Endodermal cell (in vitro differentiated cells): Measurements from ENCODE around the gene ADAMTSL4. TPM values are rescaled to one million over a fixed set of nuclear protein-coding genes. Genes with fewer than 3 reads are reported as not detected.
"Not testable (repeated sequence)": the region's sequence is repeated elsewhere in the genome, so short reads cannot be mapped to it uniquely, and the experiment has no call there.

ENCODE experiments used
- DNase-seq: peaks from one replicate; pipeline ENCODE4 v3.0.0-alpha.2; 2017
- H3K27ac ChIP-seq: 2 replicates; pipeline ENCODE4 v1.5.1; 2013; ENCODE audit warnings: mild to moderate bottlenecking, low read depth, low read length, moderate library complexity
- H3K27me3 ChIP-seq: 2 replicates; pipeline ENCODE4 v1.6.1; 2013; ENCODE audit warnings: mild to moderate bottlenecking, low read length, moderate library complexity; ENCODE audit not compliant: insufficient read depth, control insufficient read depth, poor library complexity, severe bottlenecking
- H3K36me3 ChIP-seq: 2 replicates; pipeline ENCODE4 v1.7.0; 2013; ENCODE audit warnings: mild to moderate bottlenecking, low read length, moderate library complexity; ENCODE audit not compliant: control insufficient read depth, insufficient read depth
- H3K4me1 ChIP-seq: one replicate; pipeline ENCODE4 v1.7.0; 2013; ENCODE audit warnings: low read length; ENCODE audit not compliant: control insufficient read depth, insufficient read depth
- H3K4me3 ChIP-seq: 2 replicates; pipeline ENCODE4 v1.5.1; 2013; ENCODE audit warnings: mild to moderate bottlenecking, low read length, moderate library complexity
- H3K9ac ChIP-seq: 2 replicates; pipeline ENCODE4 v1.6.1; 2013; ENCODE audit warnings: mild to moderate bottlenecking, low read length, moderate library complexity; ENCODE audit not compliant: poor library complexity, severe bottlenecking; ENCODE audit errors: extremely low read depth
- H3K9me3 ChIP-seq: 2 replicates; pipeline ENCODE4 v1.6.1; 2013; ENCODE audit warnings: mild to moderate bottlenecking, low read length, moderate library complexity; ENCODE audit not compliant: control insufficient read depth
- H3K27ac Mint-ChIP-seq: 2 replicates; pipeline ENCODE4 v1.8.0; 2020; ENCODE audit warnings: mixed read lengths
- H3K27me3 Mint-ChIP-seq: 2 replicates; pipeline ENCODE4 v1.8.0; 2021; ENCODE audit warnings: mild to moderate bottlenecking, mixed read lengths; ENCODE audit not compliant: insufficient read depth
- H3K36me3 Mint-ChIP-seq: 2 replicates; pipeline ENCODE4 v1.8.0; 2020; ENCODE audit warnings: low read depth, mixed read lengths
- H3K4me1 Mint-ChIP-seq: 2 replicates; pipeline ENCODE4 v1.8.0; 2020; ENCODE audit warnings: mixed read lengths
- H3K4me3 Mint-ChIP-seq: 2 replicates; pipeline ENCODE4 v1.8.0; 2020; ENCODE audit warnings: mild to moderate bottlenecking, moderate library complexity, mixed read lengths
- H3K9me3 Mint-ChIP-seq: 2 replicates; pipeline ENCODE4 v1.8.0; 2020; ENCODE audit warnings: mild to moderate bottlenecking, mixed read lengths
- WGBS, 2 experiments: methylation state at CpG; one replicate each; pipeline versions ENCODE4 v1.1.5 to v1.1.7; 2013; ENCODE audit warnings: missing lambda C conversion rate in 2 of 2, mixed read lengths in 1 of 2; ENCODE audit not compliant: insufficient coverage in 1 of 2, insufficient read length in 1 of 2; 5-methylcytosine and 5-hydroxymethylcytosine counted together
- total RNA-seq, 2 donors: library from RNA; stranded (reverse); fragmentation: NEBNext Ultra II Directional in 1 of 2; extraction: Animal tissue kit (Norgen Biotek cat#: 25700) in 1 of 2; gene quantifications; 2 replicates in 1 of 2; 3 replicates in 1 of 2; pipeline ENCODE4 v1.2.1, GENCODE V29; 2021
- TF ChIP-seq, protein P1 (sequence below): fragments of 200-600 bp; sonication (generic); conservative IDR thresholded peaks from 2 replicates; pipeline ENCODE4 v1.5.0; 2021; ENCODE audit warnings: antibody characterized with exemption, mild to moderate bottlenecking

ADAMTSL4 gene
- total RNA-seq, 2 donors from 2014 or later = 3.7 to 3.9 TPM

DNA sequence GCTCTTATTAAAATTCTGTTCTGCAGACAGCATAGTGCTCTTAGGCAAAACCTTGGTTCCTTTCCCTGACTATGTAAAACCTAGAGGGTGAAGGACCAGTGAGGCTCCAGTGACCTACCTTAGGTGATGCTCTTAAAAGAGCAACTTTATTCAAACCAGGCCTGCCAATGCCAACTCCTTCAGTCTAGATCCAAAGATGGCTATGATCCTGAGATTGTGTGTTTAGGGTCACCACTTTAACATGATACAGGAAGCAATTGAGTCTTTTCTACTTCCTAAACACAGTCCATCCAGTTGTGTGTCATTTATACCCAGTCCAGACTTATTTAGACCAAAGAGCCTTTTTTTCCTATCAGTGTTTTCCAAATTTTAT is 19.4 kb downstream of the ADAMTSL4 start:
- Histone ChIP-seq H3K27ac (peak overlapping the region; percentile 99), H3K36me3 (peaks cover 28% of the 10 kb centered on the region), H3K4me3 (peak overlapping the region; percentile 64), H3K27me3 (no peaks in the 10 kb centered on the region), H3K9ac (peak overlapping the region; percentile 52), H3K9me3 (no peaks in the 10 kb centered on the region), H3K4me1 (peaks cover 4% of the 10 kb centered on the region)
- Mint-ChIP-seq H3K36me3 (peaks cover 35% of the 10 kb centered on the region), H3K4me1 (peaks cover 40% of the 10 kb centered on the region), H3K4me3 (peak overlapping the region; percentile 45), H3K9me3 (no peaks in the 10 kb centered on the region), H3K27me3 (no peaks in the 10 kb centered on the region), H3K27ac (peak overlapping the region; percentile 95)
- DNase-seq = no peak
- TF ChIP-seq, protein P1, sequence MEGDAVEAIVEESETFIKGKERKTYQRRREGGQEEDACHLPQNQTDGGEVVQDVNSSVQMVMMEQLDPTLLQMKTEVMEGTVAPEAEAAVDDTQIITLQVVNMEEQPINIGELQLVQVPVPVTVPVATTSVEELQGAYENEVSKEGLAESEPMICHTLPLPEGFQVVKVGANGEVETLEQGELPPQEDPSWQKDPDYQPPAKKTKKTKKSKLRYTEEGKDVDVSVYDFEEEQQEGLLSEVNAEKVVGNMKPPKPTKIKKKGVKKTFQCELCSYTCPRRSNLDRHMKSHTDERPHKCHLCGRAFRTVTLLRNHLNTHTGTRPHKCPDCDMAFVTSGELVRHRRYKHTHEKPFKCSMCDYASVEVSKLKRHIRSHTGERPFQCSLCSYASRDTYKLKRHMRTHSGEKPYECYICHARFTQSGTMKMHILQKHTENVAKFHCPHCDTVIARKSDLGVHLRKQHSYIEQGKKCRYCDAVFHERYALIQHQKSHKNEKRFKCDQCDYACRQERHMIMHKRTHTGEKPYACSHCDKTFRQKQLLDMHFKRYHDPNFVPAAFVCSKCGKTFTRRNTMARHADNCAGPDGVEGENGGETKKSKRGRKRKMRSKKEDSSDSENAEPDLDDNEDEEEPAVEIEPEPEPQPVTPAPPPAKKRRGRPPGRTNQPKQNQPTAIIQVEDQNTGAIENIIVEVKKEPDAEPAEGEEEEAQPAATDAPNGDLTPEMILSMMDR = no peak

DNA sequence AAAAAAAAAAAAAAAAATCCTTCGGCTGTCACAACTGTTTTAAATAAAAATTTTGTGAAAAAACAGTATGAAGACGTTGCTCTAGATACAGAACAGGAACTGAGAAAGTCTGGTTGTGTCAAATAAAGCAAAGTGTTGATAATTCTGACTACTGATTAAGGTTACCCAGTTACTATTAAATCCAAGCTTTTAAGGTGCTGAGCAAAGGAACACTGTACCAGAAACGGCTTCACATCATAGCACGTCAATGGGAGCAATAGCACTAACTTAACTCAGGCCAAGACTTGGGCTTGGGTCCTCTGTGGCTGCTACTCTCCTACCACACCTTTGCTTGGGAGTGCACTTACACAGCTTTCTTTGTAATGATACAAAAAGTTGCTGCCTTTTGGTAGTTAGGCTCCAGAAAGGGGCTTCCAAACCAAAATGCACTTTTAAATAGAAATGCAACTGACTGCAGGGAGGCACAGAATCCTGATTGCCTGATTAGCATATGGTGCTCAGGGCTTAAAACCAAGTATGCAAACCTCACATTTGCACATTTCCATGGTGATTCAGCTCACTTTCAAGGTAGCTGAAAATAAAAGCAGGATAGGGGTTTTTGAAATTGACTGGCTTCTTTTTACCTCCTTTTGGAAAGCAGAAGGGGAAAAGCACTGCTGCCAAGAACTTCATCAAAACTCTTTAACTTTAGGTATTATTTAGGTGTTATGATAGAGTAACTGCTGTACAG is 23.9 kb downstream of the ADAMTSL4 start:
- H3K36me3 Mint-ChIP-seq = peaks cover 77% of the 10 kb centered on the region
- Histone ChIP-seq H3K27ac (no peak overlapping the region), H3K9ac (no peak overlapping the region), H3K36me3 (peaks cover 71% of the 10 kb centered on the region), H3K9me3 (no peaks in the 10 kb centered on the region), H3K4me3 (no peak overlapping the region), H3K27me3 (no peaks in the 10 kb centered on the region), H3K4me1 (peaks cover 11% of the 10 kb centered on the region)
- H3K27ac Mint-ChIP-seq = peak overlapping the region; percentile 68
- peaks cover 43% of the 10 kb centered on the region for H3K4me1 Mint-ChIP-seq
- TF ChIP-seq, protein P1 = no peak
- no peaks in the 10 kb centered on the region for H3K9me3 Mint-ChIP-seq
- H3K4me3 Mint-ChIP-seq = peak overlapping the region; percentile 31
- no peaks in the 10 kb centered on the region for H3K27me3 Mint-ChIP-seq
- peak; percentile 58 for DNase-seq
- 92 to 93% methylated on average over 4 of the region's 4 CpGs for WGBS, 2 experiments

DNA sequence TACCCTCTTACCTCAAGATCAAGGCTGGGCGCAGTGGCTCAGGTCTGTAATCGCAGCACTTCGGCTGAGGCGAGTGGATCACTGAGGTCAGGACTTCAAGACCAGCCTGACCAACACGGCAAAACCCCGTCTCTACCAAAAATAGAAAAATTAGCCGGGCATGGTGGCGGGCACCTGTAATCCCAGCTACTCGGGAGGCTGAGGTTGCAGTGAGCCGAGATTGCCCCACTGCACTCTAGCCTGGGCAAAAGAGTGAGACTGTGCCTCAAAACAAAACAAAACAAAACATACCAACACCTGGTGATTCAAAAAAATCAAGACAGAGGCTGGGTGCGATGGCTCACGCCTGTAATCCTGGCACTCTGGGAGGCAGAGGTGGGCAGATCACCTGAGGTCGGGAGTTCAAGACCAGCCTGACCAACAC is 24.5 kb downstream of the ADAMTSL4 start:
- peak; percentile 59 for DNase-seq
- H3K9me3 ChIP-seq, H3K27ac ChIP-seq, H3K9me3 Mint-ChIP-seq, H3K27me3 Mint-ChIP-seq, H3K9ac ChIP-seq, H3K4me1 ChIP-seq, H3K4me3 ChIP-seq, H3K27me3 ChIP-seq: not testable (repeated sequence)
- peaks cover 38% of the 10 kb centered on the region for H3K4me1 Mint-ChIP-seq
- H3K4me3 Mint-ChIP-seq = peak overlapping the region; percentile 31
- H3K36me3 Mint-ChIP-seq = peaks cover 82% of the 10 kb centered on the region
- WGBS, 2 experiments = 92 to 93% methylated on average over 10 to 13 of the region's 13 CpGs
- H3K27ac Mint-ChIP-seq = peak overlapping the region; percentile 70
- peaks cover 77% of the 10 kb centered on the region for H3K36me3 ChIP-seq
